IPS DF 4.7 (cell line): ENCODE data around the gene CIB4.

Source experiments
- DNase-seq: peaks from one replicate; pipeline ENCODE4 v3.0.0-alpha.2; 2013; ENCODE audit warnings: low spot score; ENCODE audit errors: extremely low read depth

Gene CIB4

DNA sequence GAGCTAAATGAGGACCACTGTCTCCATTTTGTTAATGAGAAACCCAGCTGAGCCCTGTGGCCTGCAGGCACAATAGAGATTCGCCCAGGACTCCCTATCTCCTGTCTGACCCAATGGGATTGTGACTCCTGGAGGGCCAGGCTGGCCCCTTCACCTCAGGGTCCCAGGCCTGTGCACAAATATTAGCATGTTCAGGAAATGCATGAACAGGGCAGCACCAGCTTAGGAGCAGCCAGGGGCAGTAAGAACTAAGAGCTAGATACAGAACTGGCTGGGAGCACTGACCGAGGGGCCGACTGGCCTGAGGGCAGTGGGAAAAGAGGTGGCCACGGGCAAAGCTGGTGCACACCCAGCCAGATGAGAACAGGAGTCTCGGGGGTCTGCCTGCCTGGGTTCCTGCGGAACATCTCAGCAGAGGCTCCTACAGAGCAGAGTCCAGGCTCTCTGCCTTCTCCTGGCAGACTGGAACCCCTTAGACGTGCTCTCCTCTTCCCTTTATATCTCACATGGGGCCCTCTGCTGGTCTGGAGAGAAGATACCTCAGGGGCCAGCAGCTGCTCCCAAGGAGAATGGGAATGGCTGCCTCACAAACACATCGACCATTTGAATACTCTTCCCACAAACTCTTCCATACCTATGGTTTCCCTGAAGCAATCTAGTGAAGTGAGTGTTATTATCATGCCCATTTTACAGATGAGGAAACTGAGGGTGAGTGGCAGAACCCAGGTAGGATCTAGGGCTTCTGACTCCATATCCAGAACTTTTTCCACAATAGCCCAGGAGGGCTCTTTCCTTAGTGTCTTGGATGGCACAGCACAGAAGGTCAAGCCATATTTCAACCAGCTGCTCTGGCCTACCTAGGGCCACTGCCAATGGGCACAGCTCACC lies 85.7 kb downstream of the CIB4 start:
- DNase-seq: no peak

DNA sequence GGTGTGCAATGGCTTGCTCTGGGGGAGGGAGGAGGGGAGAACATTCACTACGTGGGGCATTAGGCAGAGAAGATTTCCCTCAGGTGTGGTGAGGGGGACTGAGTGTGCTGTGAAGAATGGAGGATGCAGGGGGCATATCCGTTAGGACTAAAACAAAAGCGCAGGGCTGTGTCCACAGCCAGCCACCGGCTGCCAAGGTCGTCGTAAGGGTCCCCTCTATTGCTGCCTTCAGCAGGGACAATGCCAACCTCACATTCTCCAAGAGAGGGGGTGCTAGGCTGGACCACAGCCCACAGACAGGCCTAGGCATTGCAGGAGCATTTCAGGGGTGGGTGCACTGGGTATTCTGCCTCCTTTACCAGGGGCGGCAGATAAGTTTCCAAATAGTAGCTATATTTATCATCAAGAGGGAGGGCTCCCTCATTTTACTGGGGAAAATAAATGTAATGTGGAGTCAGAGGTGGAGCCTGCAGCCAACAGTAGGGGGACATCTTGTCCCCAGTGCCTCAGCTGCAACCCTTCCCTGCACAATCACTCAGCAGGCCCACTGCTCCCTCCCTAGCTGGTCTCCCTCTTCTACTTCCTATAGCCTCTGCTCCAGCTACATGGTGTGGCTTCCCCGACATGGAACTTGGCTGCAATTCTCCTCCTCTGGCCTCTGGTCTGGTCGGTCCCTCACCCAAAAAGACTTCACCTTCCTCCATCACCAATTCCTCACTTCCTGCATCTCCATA lies 88.4 kb downstream of the CIB4 start:
- DNase-seq: no peak

DNA sequence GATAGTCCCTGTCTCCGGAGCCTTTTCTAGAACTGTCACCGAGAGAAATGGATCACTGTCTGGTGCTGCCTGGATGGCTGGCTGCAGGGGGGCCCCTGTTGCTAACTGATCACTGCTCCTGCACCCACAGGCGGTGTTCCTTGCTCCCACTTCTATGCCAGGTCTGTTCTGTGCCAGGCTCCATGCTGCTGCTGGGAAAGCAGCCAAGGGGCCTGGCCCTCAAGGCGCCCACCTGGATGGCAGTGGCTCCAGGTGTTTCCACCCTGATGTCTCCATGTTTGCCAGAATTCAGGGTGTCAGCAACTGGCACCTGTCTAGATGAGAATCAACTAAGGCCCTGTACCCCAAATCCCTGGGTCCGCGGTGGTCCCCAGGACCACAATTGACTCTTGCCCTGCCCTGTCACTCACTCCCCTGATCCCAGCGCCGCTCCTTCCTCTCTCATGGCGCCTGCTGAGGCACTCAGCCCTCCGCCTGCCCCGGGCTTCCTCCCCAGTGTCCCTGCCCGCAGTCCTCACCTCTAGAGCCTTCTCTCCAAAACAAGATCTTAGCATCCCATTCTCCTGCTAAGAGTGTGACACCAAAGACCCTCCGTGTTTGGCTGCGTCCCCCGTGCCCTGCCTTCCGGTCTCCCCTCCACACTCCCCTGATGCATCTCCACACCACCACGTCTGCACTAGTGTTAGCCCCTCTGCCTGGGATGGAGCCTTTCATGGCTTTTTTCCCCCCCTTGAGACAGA lies 90.7 kb downstream of the CIB4 start:
- no peak for DNase-seq

DNA sequence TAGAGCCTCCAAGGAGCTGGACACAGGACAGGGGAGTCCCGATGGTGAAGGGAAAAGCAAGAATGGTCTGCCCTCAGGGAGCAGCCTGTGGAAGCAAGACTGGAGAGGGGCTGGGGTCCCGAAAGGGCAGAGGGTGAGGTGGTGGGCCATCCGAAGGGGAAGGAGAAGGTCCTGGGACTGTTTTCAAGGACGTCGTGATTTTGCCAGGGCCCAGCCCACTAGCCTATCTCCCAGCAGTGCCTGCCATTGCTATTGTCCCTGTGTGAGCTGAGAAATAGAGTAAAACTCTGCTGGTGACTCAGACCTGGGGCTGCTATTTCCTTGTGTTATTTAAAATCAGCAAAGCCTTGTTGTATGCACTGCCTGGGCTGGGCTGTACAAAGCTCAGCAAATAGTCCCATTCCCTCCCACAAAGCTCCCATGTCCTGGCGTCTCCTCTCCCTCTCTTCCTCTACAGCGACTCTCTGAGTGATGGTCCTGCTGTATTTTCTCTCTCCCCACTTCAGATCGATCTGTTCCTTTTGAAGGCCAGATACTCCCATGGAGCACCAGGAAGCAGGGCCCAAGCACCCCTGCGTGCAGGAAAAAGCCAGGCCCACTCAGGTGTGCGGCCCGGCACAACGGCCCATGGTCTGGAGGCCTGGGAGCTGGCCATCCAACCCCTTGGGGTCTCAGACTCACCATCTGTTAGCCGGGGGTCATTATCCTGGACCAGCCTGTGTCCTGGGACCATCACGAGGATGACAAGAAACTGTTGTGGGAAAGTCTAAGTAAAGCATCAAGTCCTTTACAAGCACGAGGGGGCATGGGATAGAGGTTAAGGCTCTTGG lies 98.3 kb downstream of the CIB4 start:
- DNase-seq: no peak

DNA sequence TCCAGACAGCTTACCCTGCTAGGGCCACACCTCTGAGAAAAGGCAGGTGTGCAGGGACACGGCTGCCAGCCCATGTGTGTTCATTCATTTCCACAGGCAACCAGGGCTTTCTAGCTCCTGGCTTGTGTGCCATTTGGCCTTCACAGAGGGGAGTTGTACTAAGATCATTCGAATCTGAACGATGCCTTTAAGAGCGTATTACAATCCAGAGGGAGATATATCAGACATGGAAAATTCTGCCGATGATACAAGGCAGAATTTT lies 99.0 kb downstream of the CIB4 start:
- no peak for DNase-seq

DNA sequence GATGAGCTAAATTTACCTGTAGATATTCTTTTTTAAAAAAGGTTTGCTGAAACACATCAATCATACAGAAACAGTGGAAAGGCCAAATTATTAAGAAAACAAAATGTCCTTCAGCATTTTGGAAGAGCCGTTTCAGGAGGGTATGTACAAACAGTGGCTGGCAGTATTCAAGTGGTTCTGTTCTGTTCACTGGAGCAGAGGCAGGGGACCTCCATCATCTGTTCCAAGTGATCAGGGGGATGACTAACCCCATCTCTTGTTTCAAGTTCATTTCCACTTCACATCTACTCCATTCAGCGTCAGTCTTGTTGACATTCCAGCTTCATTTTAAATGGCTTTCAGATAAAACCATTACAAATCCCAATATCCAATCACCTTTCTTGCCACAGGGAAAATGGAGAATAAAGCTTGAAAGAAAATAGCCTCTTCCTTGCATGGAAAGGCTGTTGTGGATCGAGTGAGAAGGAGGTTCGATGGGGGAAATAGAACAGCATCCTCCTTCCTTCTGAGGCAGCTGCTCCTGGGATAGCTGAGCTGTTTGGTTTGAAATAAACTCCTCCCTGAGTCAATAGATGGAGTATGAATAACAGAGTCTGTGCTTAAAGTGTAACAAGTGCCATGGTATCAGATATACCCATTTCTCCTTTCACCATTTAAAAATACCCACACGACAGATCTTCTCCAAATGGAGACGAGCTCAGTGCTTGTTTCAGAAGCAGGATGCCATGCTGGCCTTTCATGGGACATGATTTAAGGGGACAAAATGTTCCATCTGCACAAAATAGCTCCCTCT lies 99.6 kb downstream of the CIB4 start:
- no peak for DNase-seq

DNA sequence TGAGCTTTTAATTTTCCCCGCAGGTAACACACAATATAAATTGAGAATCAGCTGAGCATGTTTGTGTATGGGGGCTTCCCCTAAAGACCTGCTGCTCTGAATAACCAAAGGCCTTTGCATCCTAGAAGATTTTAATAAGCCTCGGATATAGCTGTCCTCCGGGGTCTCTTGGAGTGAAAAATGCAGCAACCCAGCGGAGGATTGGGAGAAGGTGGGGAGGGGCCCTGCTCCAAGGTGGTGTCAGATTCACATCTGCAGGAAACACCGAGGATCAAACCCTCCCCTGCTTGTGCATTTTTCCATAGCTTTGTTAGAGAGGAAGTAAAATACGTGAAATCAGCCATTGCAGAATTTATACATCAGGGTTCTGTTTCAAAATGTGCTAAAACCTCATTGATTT lies 100.2 kb downstream of the CIB4 start:
- no peak for DNase-seq

DNA sequence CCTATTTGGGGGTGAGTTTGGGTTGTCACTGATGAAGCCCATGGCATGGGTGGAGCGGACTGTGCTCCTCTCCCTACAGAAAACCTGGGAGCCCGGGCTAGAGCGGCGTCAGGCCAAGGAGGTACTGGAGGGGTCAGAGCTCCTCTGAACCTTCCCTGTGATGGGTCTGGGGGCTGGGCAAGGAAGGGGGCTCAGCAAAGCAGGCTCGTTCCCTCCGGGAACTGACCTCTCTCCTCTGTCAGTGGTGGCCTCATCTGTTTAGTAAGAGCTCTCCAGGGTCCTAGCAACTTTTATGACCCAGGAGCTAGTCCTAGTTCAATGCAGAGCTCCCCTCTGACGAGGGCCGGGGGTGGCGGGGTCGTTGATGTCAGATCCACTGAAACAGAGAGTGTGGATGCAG lies 100.9 kb downstream of the CIB4 start:
- DNase-seq: no peak

DNA sequence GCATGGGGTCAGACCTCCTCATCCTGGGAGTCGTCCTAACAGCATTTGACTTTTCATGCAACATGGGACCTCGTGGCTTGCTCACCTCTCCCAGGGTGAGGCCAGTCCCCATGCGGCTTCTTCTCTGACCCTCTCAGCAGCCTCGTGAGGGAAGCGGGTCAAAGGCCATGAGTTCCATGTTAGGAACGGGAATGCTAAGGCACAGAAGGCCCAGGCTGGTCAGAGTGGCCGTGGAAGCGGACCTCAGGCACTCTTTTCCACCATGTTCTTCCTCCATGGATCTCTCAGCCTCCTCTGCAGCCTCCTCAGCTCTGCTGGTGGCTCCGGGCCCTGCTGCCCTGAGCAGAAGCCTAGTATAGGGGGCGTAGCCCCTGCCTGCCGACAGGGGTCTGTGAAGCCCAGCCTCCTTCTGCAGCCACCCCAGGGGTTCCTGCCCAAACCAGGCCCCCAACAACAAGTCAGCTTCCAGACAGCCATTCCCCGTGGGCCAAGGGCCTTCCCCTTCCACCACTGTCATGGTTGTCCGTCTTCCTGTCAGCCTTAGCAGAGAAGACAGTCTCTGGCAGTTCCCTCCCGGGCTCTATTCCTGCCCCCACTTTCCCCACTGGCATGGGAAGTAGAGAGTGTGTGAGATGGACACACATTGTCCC lies 103.2 kb downstream of the CIB4 start:
- no peak for DNase-seq

DNA sequence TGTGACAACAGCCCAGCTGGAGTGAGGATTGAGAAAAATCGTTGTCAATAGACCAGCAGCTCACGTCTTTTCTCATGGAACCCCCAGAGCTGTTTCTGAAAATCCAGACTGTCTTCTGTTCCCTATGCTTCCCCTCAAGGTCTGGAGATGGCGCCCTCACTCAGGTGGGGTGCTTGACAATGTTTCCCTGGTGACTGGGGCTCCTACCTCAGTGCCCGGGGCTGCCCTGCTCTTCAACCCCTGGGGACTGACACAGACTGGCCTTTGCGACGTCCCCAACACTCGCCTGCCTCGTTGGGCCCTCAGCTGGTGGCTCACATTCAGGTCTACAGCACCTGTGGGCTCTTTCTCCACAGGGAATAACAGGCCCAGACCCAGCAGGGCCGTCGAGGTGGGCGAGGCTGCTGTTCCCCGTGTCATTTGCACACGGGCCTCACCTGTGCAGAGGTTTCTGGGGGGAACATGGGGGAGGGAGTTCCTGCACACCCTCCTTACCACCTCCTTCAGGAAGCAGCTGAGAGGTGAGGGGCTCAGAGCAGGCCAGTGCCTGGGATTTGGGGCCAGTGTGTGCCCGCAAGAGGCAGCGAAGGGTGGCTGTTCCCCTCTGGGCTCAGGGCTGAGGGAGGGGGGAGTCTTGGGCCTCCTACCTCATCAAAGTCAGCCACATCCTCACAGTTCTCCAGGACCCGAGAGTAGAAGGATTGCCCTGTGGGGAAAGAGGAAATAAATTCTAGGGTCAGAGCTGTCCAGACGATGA lies 103.9 kb downstream of the CIB4 start:
- DNase-seq: no peak

DNA sequence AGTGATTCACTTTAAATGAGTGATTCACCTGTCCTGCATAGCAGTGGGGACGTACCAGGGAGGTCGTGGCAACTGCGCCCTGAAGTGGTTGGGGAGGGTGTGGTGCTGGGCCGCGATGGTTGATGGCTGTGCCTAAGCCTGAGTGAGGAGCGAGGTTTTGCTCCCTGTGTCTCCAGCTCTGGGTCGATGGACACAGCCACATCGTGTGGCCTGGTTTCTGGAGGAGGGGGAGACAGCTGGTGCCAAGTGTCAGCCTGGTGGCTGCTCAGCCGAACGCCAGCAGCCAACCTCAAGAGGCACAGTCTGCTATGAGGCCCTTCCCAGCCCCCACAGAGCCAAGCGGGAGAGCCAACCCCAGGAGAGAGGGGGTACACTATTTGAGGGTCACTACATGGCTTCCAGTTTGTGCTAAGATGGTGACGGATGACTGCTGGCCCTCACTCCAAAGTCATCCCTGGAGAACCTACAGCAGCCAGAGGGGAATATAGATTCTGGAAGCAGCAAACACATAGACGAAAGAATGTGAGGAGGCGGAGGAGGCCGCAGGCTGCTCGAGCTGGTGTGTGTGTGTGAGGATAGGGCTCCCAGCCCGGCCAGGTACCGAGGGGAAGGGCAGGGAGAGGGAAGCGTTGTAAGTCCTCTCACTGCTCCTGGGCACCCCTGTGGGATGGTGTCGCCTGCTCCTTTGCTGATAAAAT lies 104.6 kb downstream of the CIB4 start:
- no peak for DNase-seq

DNA sequence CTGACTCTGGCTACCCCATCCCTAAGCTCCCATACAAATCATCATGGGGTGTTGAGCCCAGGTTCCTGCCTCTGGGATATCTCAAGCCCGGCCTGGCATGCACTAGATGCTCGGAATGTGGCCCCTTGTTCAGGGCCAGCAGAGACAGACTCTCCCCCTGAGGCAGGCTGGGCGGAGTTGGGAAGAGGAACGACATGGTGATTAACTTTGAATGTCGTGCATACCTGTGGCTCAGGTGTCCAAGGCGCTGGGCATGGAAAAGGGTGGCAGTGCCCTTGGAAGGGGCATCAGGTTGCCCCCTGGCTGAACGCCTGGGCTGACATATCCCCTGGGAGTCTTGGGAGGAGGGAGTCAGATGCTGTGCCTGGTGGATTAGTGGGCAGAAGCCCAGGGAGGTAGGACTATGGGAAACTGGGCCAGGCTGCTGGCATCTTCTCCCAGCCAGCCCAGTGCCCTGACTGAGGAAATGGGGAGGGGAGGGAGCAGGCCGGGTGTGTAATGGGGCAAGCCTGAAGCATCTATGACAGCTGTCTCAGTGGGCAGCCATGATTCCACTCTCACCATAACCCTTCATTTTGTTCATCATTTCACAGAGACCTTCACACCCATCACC lies 105.4 kb downstream of the CIB4 start:
- no peak for DNase-seq

DNA sequence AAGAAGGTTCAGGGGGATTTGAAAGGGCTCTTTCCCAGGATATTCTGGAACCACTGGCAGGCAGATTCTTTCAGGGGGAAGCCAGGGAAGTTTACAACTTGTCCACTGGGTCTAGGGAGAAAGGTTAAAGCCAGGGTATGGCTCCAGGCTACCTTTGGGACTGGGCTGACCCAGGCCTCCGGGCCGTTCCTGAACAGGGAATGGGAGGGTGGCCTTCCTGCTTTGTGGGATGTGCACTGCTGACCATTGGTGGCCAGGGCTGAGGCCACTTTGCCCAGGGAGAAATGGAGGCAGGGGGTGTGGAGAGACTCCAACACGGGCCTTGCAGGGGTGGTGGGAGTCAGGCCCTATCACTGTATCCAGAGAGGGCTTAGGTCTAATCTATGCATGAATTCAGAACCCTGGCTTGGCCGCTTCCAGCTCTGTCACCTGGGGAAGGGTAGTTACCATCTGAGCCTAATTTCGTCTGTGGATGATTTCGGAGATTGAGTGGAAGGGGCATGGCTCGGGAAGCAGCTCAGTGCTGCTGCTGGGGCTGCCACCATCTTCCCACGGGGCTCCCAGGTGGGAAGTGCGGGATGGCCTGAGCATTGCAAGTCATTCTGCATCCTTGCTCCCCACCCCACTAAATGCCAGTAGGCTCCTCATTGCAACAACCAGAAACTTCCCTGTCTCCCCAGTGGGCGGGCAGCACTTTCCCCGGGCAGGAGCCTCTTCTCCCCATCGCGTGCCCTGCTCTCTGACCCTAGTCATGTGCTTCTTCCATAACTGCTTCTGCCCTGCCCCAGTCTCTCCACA lies 106.1 kb downstream of the CIB4 start:
- no peak for DNase-seq

DNA sequence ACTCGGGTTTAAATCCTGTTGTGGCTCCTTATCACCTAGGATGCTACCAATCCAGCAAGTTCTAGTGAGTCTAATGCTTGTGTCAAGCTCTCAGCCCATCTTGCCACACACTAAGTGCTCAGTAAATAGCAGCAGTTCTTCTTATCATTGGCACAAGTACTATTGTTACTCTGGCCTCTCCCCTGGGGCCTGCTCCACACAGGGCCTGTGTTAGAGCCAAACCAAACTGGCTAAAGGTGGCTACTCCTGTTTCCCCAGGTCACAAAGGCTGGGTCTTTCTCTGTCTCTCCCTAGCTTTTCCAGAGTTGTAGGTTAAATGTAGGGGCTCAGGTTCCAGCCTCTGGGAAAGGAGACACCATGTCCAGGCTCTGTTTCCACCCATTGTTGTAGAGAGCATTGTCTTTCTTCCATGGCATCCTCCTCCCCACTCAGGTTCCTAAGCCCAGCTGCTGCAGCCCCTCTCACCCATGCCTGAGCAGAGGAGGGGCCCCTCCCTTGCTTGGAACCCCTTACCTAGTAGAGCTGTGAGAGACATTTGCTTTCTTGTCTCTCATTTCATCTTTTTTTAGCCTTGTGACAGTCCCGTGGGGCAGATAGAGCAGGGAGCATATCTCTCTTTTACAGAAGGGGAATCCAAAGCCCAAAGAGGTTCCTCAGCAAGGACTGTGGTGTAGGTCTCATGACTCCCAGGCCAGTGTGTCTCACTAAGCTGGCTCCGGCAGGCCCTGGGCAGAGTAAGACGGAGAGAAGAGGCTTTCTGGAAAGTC lies 106.9 kb downstream of the CIB4 start:
- DNase-seq: no peak

DNA sequence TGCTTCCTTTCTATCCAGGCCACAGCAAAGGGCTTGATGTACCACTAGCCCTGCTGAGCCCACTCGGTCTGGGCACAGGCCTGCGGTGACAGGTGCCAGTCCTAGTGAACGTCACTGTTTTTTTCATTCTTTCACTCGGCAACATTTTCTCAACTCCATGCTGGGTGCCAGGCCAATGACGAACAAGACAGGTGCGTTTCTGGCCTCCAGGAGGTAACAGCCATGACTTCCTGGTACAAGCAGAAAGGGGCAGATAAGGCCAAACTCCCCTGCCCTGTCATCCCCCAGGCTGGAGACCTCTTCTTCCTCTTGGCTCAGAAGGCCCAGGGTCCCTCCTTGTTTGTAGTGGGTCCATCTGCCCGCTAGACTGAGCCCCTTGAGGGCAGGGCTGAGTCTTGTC lies 107.5 kb downstream of the CIB4 start:
- no peak for DNase-seq

DNA sequence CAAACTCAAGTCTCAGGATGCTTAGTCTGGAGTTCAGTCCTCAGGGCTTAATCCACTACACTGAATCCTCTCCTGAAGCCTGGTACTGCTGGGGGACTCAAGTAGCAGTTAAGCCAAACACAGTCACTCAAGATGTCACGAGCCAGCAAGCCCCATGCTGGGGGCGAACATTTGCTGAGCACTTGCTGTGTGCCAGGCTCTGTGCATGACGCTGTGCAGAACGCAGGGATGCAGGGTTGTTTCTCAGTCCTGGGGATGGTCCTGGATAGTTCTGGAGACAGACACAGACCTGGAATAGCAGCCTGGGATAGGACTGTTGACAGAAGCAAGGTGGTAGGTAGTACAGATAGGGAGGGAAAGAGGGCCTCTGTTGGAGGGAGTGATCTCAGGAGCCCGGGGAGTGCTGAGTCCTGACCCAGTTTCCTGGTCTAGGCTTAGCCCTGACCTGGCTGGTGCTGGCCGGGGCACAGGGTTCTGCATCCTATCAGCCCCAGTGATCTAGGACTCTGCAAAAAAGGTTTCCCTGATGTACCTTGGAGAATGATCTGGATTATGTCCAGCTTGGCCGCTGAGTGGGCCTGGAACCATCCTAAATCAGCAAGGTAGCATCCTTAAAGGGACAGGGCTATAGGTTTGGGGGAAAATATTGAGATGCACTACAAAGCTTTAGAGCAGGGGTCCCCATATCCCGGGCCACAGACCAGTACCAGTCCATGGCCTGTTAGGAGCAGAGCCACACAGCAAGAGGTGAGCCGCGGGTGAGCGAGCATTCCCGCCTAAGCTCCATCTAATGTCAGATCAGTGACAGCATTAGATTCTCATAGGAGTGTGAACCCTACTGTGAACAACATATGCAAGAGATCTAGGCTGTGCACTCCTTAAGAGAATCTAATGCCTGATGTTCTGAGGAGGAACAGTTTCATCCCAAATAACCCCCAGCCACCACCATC lies 108.6 kb downstream of the CIB4 start:
- no peak for DNase-seq
